Activated gamma-delta T cell treated with Interleukin-2 at 50 U/mL for 16 hours (primary cell): ENCODE data around the gene ZNF821.
"Not testable (repeated sequence)": the region's sequence is repeated elsewhere in the genome, so short reads cannot be mapped to it uniquely, and the experiment has no call there.

Experiments used
- DNase-seq: peaks from one replicate; pipeline ENCODE4 v3.0.0-alpha.2; 2020

The ZNF821 gene

DNA sequence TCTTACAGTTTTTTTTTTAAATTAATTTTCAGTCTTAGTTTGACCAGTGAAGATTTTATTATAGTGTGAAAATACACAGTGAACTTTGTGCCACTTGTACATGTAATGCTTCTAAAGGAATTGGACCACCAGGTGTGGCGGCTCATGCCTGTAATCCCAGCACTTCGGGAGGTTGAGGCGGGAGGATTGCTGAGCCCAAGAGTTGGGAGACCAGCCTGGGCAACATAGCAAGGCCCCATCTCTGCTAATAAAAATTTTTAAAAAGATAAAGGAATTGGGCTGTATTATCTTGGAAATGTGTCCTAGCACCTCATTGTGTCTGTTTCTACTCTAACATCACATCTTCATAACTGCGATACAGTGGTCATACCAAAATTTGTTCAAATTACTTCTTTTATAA is 15.2 kb upstream of the ZNF821 start:
- DNase-seq: no peak

DNA sequence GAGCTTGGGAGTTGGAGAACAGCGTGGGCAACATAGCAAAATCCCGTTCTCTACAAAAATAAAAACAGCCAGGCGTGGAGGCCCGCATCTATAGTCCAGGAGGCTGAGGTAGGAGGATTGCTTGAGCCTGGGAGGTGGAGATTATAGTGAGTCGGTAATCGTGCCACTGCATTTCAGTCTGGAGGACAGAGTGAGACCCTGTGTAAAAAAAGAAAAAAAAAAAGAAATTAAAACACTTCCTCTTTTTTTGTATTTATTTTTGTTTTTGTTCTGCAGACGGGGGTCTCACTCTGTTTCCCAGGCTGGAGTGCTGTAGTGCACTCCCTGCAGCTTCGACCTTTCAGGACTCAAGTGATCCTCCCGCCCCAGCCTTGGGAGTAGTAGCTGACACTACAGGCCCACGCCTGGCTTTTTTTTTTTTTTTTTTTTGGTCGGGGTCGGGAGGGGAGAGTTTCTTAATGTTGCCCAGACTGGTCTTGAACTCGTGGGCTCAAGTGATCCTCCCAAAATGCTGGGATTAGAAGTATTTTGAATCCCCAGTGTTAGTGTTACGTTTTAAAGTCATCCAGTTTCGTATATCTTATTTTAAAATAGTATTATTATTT is 12.9 kb upstream of the ZNF821 start:
- no peak for DNase-seq

DNA sequence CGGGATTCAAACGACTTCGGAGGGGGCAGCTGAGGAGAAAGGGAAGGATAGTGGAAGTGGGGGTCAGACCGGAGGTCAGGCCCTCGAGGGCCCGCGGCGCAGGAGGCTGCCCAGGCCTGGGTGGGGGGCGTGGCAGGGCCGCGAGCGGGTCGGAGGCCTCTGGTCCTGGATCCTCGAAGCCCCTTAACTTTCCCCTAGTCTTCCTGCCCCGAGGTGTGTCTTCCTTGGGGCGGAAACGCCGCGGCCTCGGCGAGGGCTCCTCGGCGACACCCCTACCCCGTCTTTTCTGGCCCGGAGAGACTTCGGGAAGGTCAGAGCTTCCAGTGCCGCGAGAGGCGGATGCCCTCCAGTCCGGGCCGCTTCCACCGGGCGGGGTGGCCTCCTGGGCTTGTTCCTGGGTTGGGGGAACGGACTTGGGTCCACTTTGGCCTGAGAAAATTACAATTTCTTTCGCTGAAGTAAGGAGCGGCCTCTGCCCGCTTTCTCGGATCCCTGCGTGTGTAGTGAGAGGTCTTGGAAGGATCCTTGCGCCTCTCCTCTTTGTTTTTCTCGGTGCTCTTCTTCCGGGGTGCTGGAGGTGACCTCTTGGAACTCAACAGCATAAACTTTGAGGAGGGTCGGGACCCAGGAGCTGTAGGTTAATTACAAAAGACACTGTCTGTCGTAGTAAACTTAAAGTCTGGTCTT is 11.8 kb upstream of the ZNF821 start:
- peak; percentile 31 for DNase-seq

DNA sequence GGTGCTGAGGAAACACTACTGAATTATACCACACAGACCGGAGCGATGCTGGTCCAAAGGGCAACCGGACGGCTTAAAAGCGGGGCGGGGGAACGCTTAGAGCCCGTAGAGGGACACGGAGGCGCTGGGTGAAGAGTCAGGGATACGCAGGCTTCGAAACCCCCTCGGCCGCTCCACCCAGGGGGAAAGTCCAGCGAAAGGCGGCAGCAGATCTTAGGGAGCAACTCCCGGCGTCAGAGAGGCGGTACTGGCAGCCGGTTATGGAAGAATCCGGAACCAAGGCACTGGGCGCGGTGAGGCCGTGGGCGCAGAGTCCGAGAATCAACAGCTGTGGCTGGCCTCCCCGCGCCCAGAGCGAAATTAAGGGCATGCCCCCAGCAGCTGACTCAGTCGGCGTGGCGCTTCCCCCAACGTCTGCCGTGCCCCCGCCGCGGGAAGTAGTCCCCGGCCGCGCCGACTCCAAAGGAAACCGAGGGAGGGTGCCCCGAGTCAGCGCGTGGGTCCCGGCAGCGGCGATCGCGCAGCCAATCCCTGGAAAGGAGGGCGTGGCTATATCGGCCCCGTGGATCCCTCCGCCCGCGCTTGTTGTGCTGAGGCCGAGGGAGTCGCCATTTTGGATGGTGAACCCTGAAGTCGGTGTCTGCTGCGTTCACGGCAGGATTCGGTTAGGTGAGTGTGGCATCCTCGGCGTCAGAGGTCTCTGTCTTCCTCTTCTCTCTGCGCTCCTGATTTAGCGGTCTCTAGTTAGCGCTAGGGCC is 11.1 kb upstream of the ZNF821 start, which contains the start of gene IST1:
TSS of gene IST1 (plus strand) at position 611 of the 758 bp plus-strand sequence. CDS start 20,110 bp downstream, outside the sequence.
- DNase-seq: peak; percentile 98

DNA sequence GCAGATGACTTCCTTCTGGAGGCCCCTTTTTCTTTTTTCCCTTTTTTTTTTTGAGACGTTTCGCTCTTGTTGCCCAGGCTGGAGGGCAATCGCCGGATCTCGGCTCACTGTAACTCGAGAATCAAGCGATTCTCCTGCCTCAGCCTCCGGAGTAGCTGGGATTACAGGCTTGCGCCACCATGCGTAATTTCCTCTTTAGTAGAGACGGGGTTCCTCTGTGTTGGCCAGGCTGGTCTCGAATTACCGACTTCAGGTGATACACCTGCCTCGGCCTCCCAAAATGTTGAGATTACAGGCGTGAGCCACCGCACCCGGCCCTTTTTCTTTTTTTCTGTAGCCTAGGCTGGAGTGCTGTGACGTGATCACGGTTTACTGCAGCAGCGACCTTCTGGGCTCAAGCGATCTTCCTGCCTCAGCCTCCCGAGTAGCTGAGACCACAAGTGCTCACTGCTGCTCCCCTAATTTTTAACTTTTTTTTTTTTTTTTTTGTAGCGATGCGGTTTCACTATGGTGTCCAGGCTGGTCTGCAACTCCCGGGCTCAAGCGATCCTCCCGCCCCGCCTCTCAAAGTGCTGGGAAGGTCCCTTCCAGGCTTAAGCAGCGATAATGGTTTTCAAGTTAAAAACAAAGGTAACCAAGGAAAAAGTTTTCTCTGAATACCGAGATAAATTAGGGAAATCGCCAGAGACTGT is 10.4 kb upstream of the ZNF821 start:
- DNase-seq: peak; percentile 25

DNA sequence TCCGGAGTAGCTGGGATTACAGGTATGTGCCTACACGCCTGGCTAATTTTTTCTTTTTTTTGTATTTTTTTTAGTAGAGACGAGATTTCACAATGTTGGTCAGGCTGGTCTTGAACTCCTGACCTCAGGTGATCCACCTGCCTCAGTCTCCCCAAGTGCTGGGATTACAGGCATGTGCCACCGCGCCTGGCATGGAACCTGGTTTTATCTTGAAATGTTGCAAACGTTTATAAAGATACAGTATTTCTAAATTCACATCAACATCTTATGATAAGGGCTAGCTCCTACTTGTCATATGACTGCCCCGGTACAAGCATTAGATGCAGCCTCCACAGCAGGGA is 9.9 kb upstream of the ZNF821 start:
- DNase-seq: no peak

DNA sequence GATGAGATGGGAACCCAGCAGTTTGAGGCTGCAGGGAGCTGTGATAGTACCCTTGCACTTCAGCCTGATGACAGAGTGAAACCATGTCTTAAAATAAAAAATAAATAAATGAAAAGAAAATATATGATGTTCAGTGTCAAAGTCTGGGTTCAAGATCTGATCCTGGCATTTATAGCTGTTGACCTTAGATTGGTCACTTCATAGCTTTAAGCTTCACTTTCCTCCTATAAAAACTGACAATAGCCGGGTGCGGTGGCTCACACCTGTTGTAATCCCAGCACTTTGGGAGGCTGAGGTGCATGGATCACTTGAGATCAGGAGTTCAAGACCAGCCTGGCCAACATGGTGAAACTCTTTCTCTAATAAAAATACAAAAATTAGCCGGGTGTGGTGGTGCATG is 5.2 kb upstream of the ZNF821 start:
- no peak for DNase-seq

DNA sequence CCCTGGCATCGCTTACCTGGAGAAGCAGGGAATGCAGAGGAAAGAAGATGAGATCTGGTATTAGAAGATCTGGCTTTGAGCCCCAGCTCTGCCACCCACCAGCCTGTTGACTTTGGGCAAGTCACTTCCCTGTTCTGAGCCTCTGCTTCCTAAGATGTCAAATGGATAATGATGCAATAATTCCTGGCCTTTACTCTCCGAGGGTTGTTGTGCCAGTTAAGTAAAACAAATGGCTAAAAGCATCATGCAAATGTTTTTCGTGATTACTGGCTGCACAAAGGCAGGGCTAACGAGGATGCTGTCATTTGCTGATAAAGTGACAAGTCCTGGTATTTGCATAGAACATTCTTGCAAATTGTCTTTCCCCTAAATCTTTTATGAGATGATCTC is 1.3 kb upstream of the ZNF821 start:
- DNase-seq: no peak

DNA sequence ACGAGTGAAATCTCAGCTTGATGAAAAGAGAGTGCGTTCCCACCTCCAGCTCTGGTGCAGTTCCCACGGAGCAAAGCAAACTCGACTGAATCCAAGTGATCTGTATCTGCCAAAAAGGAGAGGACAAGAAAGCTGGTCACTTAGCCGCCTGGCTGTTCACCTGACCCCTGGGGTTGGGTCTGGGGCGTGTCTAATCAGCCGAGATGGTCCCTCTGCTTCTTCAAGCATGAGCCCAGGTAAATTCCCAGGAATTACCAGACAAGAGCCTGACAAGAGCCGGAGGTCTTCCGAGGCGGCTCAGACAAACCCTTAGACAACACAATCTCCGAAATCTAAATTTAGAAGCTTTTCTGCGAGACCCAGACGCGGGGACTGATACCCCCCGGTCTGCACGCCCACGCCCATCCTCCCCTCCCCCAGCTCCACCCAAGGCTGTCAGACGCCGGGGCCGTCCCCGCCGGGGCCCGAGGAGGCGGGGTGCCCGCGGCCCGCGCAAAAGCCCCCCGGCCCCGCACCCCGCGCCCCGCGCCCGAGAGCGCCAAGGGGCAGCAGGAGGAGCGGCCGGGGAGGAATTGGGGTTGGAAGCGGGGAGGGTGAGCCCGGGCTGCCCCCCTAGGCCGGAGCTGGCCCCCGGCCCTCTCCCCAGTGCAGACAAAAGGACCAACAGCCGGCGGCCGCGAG is 674 bp downstream of the ZNF821 start:
- DNase-seq: peak; percentile 42

DNA sequence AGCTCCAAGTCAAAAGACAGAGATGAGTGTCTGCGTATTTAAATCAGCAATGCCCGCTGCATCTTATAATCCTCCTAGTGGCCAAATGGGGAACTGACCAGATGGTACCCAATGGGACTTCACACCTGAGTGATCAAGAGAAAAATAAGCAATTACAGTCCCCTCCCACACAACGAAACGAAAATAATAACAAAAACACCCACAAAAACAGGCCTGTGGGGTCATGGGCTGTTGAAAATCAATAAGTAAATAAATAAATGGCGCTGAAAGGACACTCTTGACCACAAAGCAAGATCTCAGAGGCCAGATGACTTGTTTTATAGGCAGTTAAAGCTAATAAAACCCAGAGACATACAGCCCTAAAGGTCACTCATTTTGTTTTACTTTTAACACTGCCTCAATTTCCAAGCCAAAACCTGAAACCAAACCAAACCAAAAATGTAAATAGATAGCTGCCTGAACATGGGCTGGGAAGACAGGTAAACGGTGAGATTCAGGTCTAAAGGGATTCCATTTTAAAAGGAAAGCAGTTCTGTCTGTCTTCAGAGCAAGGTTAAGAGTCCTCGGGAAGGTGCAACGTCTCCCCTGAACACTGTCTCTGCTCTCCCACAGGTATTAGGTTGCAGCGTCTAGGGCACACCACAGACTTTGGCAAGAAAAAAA is 1.3 kb downstream of the ZNF821 start:
- DNase-seq: peak; percentile 80

DNA sequence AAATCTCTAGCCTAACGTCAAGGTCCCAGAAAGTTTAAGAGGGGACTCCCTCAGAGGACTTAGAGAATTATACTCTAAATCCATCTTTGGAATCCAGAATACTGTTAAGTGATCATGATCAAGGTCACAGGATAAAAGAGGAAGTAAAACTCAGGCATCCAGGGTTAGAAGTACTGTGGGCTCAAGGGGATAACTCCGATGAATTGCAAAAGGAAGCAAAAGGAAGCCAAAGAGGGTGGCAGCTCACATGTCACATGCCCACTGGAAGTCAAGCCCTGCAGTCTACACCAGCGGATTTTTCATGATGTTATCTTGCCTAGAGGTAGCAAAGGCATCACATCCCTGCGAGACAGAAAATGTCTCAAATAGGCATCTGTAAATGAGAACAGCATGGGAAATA is 3.8 kb downstream of the ZNF821 start:
- no peak for DNase-seq

DNA sequence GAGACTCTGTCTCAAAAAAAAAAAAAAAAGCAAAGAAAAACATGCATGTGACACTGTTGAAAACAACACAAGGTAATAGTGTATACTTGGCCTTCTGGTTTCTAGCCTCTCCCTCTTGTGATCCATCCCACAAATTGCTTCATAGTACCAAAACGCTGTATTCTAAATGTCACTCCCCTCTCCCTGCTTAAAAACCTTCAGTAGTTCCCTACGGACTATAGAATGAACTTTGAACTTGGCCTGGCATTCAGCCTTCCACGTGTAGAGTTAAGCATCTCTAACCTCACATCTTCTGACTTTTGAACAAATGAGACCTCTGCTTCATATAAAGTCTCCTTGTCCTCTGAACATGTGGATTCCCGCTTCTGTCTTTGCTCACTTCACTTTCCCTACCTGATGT is 5.1 kb downstream of the ZNF821 start:
- DNase-seq: no peak

DNA sequence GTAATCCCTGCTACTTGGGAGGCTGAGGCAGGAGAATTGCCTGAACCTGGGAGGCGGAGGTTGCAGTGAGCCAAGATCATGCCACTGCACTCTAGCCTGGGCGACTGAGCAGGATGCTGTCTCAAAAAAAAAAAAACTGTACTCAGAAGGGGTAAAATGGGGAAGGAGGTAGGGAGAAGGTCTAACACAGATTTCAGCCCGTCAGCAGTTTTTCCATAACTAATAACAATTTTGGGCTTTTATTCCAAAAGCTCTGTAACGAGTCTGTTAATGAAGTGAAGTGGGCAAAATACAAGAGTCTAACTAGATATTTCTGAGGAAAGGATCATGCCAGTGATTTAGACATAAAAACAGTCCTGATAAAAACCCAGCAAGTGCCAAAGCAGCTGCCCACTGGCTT is 10.8 kb downstream of the ZNF821 start:
- no peak for DNase-seq

DNA sequence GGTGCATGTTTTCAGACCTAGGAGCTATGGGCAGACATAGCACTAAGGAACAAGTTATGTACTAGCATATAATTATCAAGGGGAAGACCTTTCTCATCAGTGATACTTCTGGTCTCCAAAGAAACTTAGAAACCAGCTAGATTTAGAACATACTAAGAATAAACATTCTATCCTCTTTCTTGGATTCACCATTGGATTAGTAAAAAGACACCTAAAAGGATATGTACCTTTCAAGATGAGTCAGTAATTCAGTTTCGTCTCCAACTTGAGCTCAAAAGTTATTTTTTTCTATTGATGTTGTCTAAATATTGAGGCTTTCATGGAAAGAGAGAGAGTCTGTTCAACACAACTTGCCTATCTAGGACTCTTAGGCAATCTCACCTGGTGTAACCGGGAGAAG is 13.2 kb downstream of the ZNF821 start:
- no peak for DNase-seq

DNA sequence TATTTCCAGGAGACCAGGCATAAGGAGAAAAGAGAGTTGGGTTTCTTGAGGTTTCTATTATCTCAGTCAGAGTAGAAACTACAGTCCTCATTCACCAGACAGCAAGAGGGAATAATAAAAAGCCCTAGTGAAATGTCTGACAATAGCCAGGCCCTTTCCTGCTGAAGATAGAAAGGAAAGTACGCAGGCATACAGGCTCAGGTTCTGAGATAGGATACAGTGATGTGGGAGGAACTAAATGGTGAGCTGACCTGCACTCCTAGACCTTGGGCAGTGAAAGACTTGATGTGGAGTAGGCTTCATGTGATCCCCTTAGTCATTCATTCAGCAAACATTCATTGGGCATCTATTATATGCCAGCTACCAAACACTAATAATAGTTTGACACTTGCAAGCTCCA is 14.9 kb downstream of the ZNF821 start:
- no peak for DNase-seq

DNA sequence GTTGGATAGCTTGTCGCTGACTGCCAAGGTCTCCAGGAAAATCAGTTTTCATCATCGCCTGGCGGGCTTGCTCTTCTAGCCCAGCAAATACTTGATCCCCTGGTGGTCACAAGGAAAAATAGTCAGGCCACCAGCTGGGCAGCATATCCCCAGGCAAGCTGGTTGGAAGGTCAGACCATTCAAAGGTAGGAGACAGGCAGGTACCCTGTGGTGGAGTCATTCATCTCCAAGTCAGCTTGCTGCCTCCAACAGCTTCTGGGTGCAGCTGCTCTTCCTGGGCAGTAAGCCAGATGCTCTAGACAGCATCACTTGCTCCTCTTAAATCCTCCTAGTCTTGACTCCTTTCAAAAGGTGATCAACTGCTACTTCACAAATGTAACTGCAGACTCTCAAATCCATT is 16.0 kb downstream of the ZNF821 start:
- DNase-seq: no peak

DNA sequence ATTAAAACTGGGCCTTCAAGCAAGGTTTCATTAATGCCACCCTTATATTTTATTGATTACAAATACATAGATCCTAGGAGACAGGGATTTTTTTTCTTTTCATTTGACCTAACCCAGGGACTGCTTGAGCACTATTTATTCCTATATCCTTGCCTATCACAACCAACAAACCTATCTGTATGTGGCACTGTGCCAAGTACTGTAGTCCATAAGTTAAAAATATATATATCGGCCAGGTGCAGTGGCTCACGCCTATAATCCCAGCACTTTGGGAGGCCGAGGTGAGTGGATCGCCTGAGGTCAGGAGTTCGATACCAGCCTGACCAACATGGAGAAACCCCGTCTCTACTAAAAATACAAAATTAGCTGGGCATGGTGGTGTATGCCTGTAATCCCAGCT is 16.8 kb downstream of the ZNF821 start:
- not testable (repeated sequence) for DNase-seq

DNA sequence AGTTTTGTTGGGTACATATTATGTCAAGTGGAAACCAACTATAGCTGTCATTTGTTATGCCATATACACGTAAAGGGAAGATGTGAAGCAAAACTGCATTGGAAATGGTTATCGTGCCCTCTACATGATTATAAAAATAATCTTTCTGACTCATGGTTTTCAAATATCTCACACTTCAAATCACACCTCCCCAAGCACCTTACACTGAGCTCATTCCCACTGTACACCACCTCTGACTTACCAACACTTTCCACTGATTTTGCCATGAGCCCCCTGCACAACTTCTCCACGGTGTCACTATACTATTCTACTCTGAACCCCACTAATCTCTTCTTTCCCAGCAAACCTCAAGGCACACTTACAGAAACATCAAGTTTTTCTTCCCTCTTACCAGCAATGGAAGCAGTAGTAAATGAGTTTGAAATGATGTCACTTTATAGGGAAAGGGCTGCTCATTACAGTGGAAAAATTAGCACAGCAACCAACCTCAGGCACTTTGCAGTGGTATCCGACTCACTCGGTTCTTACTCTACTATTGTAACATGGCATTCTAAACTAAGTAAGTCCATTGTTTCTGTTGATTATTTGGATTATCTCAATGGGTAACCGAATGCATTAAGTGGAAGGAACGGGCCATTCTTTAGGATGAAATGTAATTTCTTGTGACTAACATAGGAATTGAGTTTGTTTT is 18.7 kb downstream of the ZNF821 start:
- no peak for DNase-seq

DNA sequence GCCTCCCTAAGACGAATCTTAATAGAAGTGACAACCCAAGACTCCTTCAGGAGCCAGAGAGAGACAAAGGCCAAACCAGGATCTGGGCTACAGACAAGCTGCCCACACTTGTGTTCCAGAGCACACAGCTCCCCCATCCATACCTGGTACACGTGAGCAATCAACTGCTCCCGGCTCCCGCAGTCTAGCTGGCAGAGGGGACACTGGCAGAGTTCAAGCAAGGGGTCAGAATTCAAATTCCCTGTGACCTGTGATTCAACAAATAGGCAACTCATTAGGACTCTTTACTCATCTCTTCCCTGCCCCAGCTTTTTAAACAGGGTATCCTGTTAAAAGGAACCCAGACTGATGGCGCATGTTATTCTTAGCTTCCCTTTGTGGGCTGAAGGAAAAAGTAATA is 20.0 kb downstream of the ZNF821 start:
- DNase-seq: no peak

DNA sequence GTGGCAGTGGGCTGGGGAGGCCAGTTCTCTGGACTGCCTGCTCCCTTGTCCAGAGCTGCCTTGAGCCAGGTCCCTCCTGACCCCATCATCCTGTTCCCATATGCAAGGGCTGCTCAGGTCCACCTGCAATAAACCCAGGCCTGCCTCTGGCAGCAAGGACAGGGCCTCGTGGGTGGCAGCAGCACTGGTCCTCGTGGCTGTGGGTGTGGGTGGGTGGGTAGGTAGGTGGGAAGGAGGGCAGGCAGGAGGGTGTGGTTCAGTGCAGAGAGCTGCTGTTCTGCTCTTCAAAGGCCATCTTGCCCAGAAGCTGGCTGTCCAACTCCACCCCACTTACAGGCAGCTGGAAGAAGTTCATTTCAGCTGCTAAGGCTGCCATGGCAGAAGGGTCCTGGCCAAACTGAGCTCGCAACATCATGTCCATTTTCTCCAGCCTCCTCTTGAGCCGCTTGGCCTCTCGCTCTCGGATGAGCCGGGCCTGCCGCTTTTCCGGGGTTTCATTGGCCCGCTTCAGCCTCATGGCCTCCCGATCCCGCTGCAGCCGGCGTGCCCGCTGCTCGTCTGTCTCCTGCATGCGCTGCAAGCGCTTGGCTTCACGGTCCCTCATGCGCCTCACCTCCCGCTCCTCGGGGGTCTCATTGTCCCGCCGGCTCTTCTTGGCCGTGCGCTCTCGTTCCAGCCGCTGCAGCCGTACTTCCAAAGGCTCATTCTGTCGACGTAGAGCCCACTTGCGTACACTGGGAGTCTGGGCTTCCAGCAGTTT is 24.0 kb downstream of the ZNF821 start:
- DNase-seq: no peak
